ENCODE results near the gene RASGRP2. TPM values are rescaled to one million over a fixed set of nuclear protein-coding genes. Genes with fewer than 3 reads are reported as not detected.

Gene RASGRP2
- polyA plus RNA-seq, 1 donor (not counting 4 experiments of a cell fraction or from before 2014, with no cell fraction given), result 0.49 TPM

DNA sequence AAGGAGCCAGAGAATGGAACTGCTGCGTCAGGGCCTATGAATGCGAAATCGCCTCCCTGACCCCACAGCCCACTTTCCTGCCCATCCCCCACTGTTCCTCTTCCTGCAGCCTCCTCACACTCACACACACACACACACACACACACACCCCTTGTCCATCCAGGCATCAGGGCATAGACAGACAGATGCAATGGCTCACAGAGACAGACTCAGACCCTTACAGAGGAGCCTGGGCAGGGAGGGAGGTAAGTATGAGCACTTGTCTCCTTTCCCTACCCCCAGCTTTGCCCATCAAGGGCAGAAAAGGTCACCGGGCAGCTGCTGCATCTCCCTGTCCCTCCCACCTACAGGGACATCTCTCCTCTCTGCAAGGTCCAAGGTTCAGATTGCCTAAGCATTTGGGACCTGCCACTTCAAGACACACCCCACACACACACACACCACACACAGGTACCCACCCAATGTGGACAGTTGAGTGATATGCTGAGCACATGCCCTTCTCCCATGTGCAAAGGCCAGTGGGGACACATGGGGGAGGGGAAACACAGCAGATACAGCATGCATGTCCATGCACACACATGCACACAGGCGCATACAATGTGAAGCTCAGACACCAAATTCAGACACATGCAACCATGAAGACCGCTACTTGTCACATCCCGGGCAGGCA lies 18.9 kb downstream of the RASGRP2 start:
- no peak overlapping the region for H3K4me3 ChIP-seq (ENCODE audit: control insufficient read depth in 2 of 3, extremely low read depth in 1 of 3, insufficient read depth in 2 of 3, low read depth in 1 of 3, low read length in 3 of 3)
- H3K9me3 ChIP-seq (ENCODE audit: control insufficient read depth, low read depth, low read length), result no peaks in the 10 kb centered on the region
- H3K27ac ChIP-seq (ENCODE audit: control insufficient read depth, insufficient read depth, low read length), result no peak overlapping the region
- FAIRE-seq, result no peak
- H4K20me1 ChIP-seq (ENCODE audit: control insufficient read depth, extremely low read depth, insufficient read depth, low read length), result no peaks in the 10 kb centered on the region
- TF ChIP-seq CTCF (optimal IDR thresholded peaks at IDR 0.05 in 1 of 3, IDR thresholded peaks at IDR 0.05 in 1 of 3, conservative IDR thresholded peaks at IDR 0.05 in 1 of 3; ENCODE audit: extremely low read depth in 1 of 3, insufficient read depth in 2 of 3, low read length in 3 of 3) (no peak), EZH2 (IDR thresholded peaks at IDR 0.05; ENCODE audit: low read length) (no peak)
- H3K4me2 ChIP-seq (ENCODE audit: control insufficient read depth, extremely low read depth, insufficient read depth, low read depth, low read length), result no peak overlapping the region
- no peak for DNase-seq (ENCODE audit: low read depth, low spot score)
- H3K79me2 ChIP-seq (ENCODE audit: control insufficient read depth, insufficient read depth, low read length), result no peaks in the 10 kb centered on the region
- no peaks in the 10 kb centered on the region for H3K36me3 ChIP-seq (ENCODE audit: control insufficient read depth in 2 of 2, extremely low read depth in 1 of 2, insufficient read depth in 2 of 2, low read length in 2 of 2)
- H3K9ac ChIP-seq (ENCODE audit: control insufficient read depth, extremely low read depth, insufficient read depth, low read length), result no peak overlapping the region
- H3K4me1 ChIP-seq (ENCODE audit: control insufficient read depth, extremely low read depth, insufficient read depth, low read length), result no peaks in the 10 kb centered on the region
- dilution Hi-C loops (cut with MboI; ENCODE audit: extremely low pct_ligation_motif_present, low sequenced_read_pairs), result no loop called here
- no peak overlapping the region for H2AFZ ChIP-seq (ENCODE audit: control insufficient read depth, low read length)
- H3K9me1 ChIP-seq (ENCODE audit: control insufficient read depth, extremely low read depth, insufficient read depth, low read length), result no peaks in the 10 kb centered on the region
- H3K27me3 ChIP-seq (ENCODE audit: control insufficient read depth, extremely low read depth, insufficient read depth, low read length), result peaks cover 27% of the 10 kb centered on the region

DNA sequence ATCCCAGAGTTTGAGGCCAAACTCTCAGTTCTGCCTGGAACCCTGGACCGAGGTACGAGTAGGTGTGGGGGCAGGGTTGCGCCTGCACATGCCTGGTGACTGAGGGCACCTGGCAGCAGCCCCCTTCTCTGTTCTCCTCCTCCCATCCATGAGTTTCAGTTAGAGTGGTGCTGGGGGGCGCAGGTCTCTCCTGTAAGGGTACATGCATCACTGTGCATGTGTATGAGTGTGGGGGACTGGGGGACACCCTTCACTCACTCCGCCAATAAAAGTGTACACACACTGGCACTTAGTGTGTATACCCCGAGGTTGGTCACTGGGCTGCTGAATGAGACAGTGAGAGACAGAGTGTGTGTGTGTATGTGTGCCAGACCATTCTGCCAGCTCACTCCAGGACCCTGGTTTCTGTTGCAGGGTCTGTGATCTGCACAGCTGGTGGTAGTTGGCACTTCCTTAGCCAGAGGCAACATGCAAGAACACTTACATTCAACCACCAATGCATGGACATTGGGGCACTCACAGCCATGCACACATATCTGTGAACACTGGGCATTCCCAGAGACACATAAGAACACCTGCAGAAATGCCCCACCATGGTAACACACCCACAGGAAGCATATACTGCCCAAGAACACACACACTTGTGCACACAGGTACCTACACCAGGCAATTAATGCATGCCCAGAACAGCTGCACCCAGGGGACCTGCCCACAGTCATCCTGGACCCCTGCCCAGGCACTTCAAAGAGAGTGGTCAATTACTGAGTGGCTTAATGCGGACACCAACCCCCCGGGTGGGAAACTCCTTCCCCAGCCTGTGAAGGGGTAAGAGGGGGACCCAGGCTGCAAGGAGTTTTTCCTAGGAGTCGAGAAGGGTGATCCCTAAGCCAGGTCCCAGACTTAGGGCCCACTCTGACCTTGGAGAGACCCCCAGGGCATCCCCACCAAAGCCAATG lies 19.8 kb downstream of the RASGRP2 start:
- H3K27ac ChIP-seq (ENCODE audit: control insufficient read depth, insufficient read depth, low read length), result no peak overlapping the region
- H3K9me3 ChIP-seq (ENCODE audit: control insufficient read depth, low read depth, low read length), result no peaks in the 10 kb centered on the region
- H3K4me1 ChIP-seq (ENCODE audit: control insufficient read depth, extremely low read depth, insufficient read depth, low read length), result no peaks in the 10 kb centered on the region
- no peak for TF ChIP-seq EZH2 (IDR thresholded peaks at IDR 0.05; ENCODE audit: low read length)
- TF ChIP-seq CTCF (optimal IDR thresholded peaks at IDR 0.05 in 1 of 3, IDR thresholded peaks at IDR 0.05 in 1 of 3, conservative IDR thresholded peaks at IDR 0.05 in 1 of 3; ENCODE audit: extremely low read depth in 1 of 3, insufficient read depth in 2 of 3, low read length in 3 of 3), result no peak
- H3K27me3 ChIP-seq (ENCODE audit: control insufficient read depth, extremely low read depth, insufficient read depth, low read length), result peaks cover 28% of the 10 kb centered on the region
- no peaks in the 10 kb centered on the region for H3K9me1 ChIP-seq (ENCODE audit: control insufficient read depth, extremely low read depth, insufficient read depth, low read length)
- DNase-seq (ENCODE audit: low read depth, low spot score) (no peak), FAIRE-seq (no peak)
- H3K9ac ChIP-seq (ENCODE audit: control insufficient read depth, extremely low read depth, insufficient read depth, low read length), result no peak overlapping the region
- no peaks in the 10 kb centered on the region for H3K36me3 ChIP-seq (ENCODE audit: control insufficient read depth in 2 of 2, extremely low read depth in 1 of 2, insufficient read depth in 2 of 2, low read length in 2 of 2)
- H3K4me3 ChIP-seq (ENCODE audit: control insufficient read depth in 2 of 3, extremely low read depth in 1 of 3, insufficient read depth in 2 of 3, low read depth in 1 of 3, low read length in 3 of 3), result no peak overlapping the region
- H3K79me2 ChIP-seq (ENCODE audit: control insufficient read depth, insufficient read depth, low read length), result no peaks in the 10 kb centered on the region
- dilution Hi-C loops (cut with MboI; ENCODE audit: extremely low pct_ligation_motif_present, low sequenced_read_pairs), result no loop called here
- H4K20me1 ChIP-seq (ENCODE audit: control insufficient read depth, extremely low read depth, insufficient read depth, low read length), result no peaks in the 10 kb centered on the region
- no peak overlapping the region for H2AFZ ChIP-seq (ENCODE audit: control insufficient read depth, low read length)
- H3K4me2 ChIP-seq (ENCODE audit: control insufficient read depth, extremely low read depth, insufficient read depth, low read depth, low read length), result no peak overlapping the region

Data from keratinocyte (primary cell).